ENCODE results near the gene PTPRO.

PTPRO gene

GRCh38 chr12:15458008-15458407 lies 135.7 kb downstream of the PTPRO start:
- no peak for DNase-seq

GRCh38 chr12:15468911-15469310 lies 146.6 kb downstream of the PTPRO start:
- DNase-seq = no peak

- DNase-seq = no peak
These were observed 147.0 kb downstream of the PTPRO start for GRCh38 chr12:15469356-15469755.

GRCh38 chr12:15472036-15472435 lies 149.7 kb downstream of the PTPRO start:
- DNase-seq = no peak

GRCh38 chr12:15474766-15475165 lies 152.5 kb downstream of the PTPRO start:
- DNase-seq = no peak

GRCh38 chr12:15477761-15478160 lies 155.5 kb downstream of the PTPRO start:
- DNase-seq = no peak

GRCh38 chr12:15481846-15482245 lies 159.5 kb downstream of the PTPRO start:
- no peak for DNase-seq

GRCh38 chr12:15485466-15485865 lies 163.2 kb downstream of the PTPRO start:
- no peak for DNase-seq

- DNase-seq = no peak
These were observed 164.6 kb downstream of the PTPRO start for GRCh38 chr12:15486859-15487258.

- DNase-seq = no peak
These were observed 166.2 kb downstream of the PTPRO start for GRCh38 chr12:15488481-15488880.

GRCh38 chr12:15494329-15495046 lies 172.2 kb downstream of the PTPRO start:
- DNase-seq = no peak

- no peak for DNase-seq
These were observed 173.4 kb downstream of the PTPRO start for GRCh38 chr12:15495746-15496145.

GRCh38 chr12:15496738-15497137 lies 174.4 kb downstream of the PTPRO start:
- DNase-seq = no peak

- DNase-seq = no peak
These were observed 175.5 kb downstream of the PTPRO start for GRCh38 chr12:15497671-15498292.

- no peak for DNase-seq
These were observed 179.9 kb downstream of the PTPRO start for GRCh38 chr12:15502211-15502610.

GRCh38 chr12:15505616-15506015 lies 183.3 kb downstream of the PTPRO start:
- no peak for DNase-seq

GRCh38 chr12:15515010-15515409 lies 192.7 kb downstream of the PTPRO start:
- DNase-seq = no peak

- DNase-seq = no peak
These were observed 197.8 kb downstream of the PTPRO start for GRCh38 chr12:15520083-15520482.

GRCh38 chr12:15520844-15521243 lies 198.5 kb downstream of the PTPRO start:
- no peak for DNase-seq

GRCh38 chr12:15522574-15523187 lies 200.4 kb downstream of the PTPRO start:
- no peak for DNase-seq

- no peak for DNase-seq
These were observed 203.1 kb downstream of the PTPRO start for GRCh38 chr12:15525441-15525840.

GRCh38 chr12:15526033-15526432 lies 203.7 kb downstream of the PTPRO start:
- DNase-seq = no peak

- DNase-seq = no peak
These were observed 205.1 kb downstream of the PTPRO start for GRCh38 chr12:15527201-15528080.
